Measurements from ENCODE around the gene HES7. TPM values are rescaled to one million over a fixed set of nuclear protein-coding genes. Genes with fewer than 3 reads are reported as not detected.

HES7 gene
- total and polyA plus RNA-seq, 9 of the 15 experiments (the other 6 are each of a cell fraction or from before 2014, with no cell fraction given): 0.03 to 1.7 (median 0.14) TPM; not detected in 1

- BruUV-seq (replicated peaks): no TSS peak
- ATAC-seq: no peak
- 0 out of 2 replicates have a peak, but pooled peaks have one; percentile 24 for TF ChIP-seq ZNF143 (CRISPR knock-in tag; IDR thresholded peaks at IDR 0.05)
- no peak for TF ChIP-seq SIRT6 (IDR thresholded peaks at IDR 0.05; ENCODE audit: low read depth, low read length)
- no peak for TF ChIP-seq ARID3B (CRISPR knock-in tag; IDR thresholded peaks at IDR 0.05; ENCODE audit: borderline replicate concordance)
- no peak for TF ChIP-seq SRSF7 (optimal IDR thresholded peaks at IDR 0.05; ENCODE audit: low read depth, low read length)
- H3K4me1 ChIP-seq (replicated peaks in 1 of 2; ENCODE audit: control insufficient read depth in 2 of 2, insufficient read depth in 2 of 2, low read length in 2 of 2): peaks cover 10 to 19% of the 10 kb centered on the region in 2 experiments; a peak in 4 of 5 replicates
- H3K4me3 ChIP-seq: peak overlapping the region; percentile 38; the same call in 1 of the 2 replicates
- H3K36me3 ChIP-seq (ENCODE audit: control insufficient read depth, insufficient read depth, low read length): no peaks in the 10 kb centered on the region
- POLR2A ChIA-PET: interaction anchor here (0.6 to 1.4 kb wide), 3 partner anchors 26 to 222 kb away, joined by 3 read pairs; no protein-coding TSS in a partner anchor
- peaks cover 8 to 14% of the 10 kb centered on the region in 2 experiments for H3K27me3 ChIP-seq (ENCODE audit: control insufficient read depth in 2 of 2, insufficient read depth in 2 of 2, low read length in 2 of 2)
- CTCF ChIA-PET (ENCODE audit: low intra/inter-chr PET ratio): interaction anchor here (0.6 to 4.4 kb wide), 4 partner anchors 17 to 49 kb away, joined by 3 to 24 read pairs (median 11); no protein-coding TSS in a partner anchor
- FAIRE-seq: peak; percentile 23
- no peak overlapping the region for H2AFZ ChIP-seq (ENCODE audit: low read depth, low read length)
- 0 out of 4 replicates have a peak overlapping the region, but pooled peaks of 1 of the 2 experiments have one; percentile 32 for H3K9ac ChIP-seq (ENCODE audit: insufficient read depth in 1 of 2, low read depth in 2 of 2, low read length in 2 of 2)
- no peak overlapping the region for H3K27ac ChIP-seq (ENCODE audit: extremely low read depth, low read depth, low read length)
- DNase-seq (ENCODE audit: extremely low read depth in 1 of 4, low spot score in 3 of 4): no peak
- intact Hi-C loops (cut with micrococcal nuclease): loop anchor here (1.0 to 5.0 kb wide), 2 partner anchors 17 to 38 kb away; no protein-coding TSS in a partner anchor
- no peaks in the 10 kb centered on the region for H4K20me1 ChIP-seq (replicated peaks; ENCODE audit: control insufficient read depth, insufficient read depth, low read length)
- peak overlapping the region; percentile 80 for H3K4me2 ChIP-seq (ENCODE audit: insufficient read depth, low read length)
- no peaks in the 10 kb centered on the region for H3K9me3 ChIP-seq (replicated peaks; ENCODE audit: control insufficient read depth, insufficient read depth, low read depth, low read length)
- no peaks in the 10 kb centered on the region for H3K9me1 ChIP-seq (ENCODE audit: control insufficient read depth, insufficient read depth, low read length)
- in situ Hi-C loops (cut with MboI): loop anchor here (5.0 kb wide), 1 partner anchor 33 kb away; no protein-coding TSS in a partner anchor
- H3K79me2 ChIP-seq (ENCODE audit: control insufficient read depth, insufficient read depth, low read length): no peaks in the 10 kb centered on the region
- WGBS (ENCODE audit: insufficient coverage, low coverage, missing lambda C conversion rate): 5% methylated on average over 10 of the region's 10 CpGs
Measured at GRCh38 chr17:8110456-8110804, 13.5 kb downstream of the HES7 start.

Data from K562 (cell line).